HG03354 (cell line): ENCODE measurements around the gene ZNF564.
"Not testable (repeated sequence)": the region's sequence is repeated elsewhere in the genome, so short reads cannot be mapped to it uniquely, and the experiment has no call there.

Source experiments
- ATAC-seq: cut with Tn5 transposase; IDR thresholded peaks from one replicate; pipeline ENCODE4 v1.9.1; 2021; ENCODE audit warnings: mild to moderate bottlenecking; ENCODE audit not compliant: unreplicated experiment, poor library complexity, severe bottlenecking

The ZNF564 gene

DNA sequence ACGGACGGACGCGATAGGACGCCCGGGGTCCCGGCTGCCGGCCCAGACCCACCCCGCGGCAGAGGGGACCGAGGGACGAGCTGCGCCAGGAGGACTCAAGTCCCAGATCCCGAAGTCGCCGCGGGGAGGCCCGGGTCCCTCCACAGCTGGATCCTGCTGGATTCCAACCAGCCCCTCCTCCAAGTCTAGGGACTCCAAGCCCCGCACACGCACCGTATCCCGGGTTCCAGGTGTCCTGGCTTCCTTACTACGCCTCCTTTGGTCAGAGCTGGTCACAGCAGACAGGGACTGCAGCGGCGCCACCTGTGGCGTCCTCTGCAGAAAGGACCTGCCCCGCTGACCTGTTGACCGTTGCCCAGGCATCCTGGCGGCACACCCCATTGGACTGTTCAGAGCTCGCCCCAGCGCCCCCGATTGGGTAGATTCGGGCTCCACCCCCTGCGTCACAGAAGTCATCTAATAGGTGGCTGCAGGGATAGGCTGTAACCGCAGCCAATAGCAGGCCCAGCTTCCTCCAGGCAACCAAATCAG lies 37.7 kb downstream of the ZNF564 start:
- no peak for ATAC-seq

GRCh38 chr19:12497032-12497431 lies 54.2 kb downstream of the ZNF564 start:
- no peak for ATAC-seq

GRCh38 chr19:12496480-12496879 lies 54.8 kb downstream of the ZNF564 start:
- no peak for ATAC-seq

GRCh38 chr19:12495002-12495802 lies 56.1 kb downstream of the ZNF564 start:
- peak; percentile 96 for ATAC-seq

DNA sequence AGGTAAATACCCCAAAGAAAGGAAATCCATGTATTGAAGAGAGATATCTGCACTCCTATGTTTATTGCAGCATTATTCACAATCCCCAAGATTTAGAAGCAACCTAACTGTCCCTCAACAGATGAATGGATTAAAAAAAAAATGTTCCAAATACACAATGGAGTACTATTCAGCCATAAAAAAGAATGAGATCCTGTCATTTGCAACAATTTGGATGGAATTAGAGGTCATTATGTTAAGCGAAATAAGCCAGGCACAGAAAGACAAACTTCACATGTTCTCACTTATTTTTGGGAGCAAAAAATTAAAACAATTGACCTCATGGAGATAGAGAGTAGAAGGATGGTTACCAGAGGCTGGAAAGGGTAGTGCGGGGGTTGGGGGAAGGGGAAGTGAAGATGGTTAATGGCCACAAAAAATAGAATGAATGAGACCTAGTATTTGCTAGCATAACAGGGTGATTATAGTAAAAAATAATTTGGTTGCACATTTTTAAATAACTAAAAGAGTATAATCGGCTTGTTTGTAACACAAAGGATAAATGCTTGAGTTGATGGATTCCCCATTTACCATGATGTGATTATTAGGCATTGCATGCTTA lies 56.9 kb downstream of the ZNF564 start:
- no peak for ATAC-seq

DNA sequence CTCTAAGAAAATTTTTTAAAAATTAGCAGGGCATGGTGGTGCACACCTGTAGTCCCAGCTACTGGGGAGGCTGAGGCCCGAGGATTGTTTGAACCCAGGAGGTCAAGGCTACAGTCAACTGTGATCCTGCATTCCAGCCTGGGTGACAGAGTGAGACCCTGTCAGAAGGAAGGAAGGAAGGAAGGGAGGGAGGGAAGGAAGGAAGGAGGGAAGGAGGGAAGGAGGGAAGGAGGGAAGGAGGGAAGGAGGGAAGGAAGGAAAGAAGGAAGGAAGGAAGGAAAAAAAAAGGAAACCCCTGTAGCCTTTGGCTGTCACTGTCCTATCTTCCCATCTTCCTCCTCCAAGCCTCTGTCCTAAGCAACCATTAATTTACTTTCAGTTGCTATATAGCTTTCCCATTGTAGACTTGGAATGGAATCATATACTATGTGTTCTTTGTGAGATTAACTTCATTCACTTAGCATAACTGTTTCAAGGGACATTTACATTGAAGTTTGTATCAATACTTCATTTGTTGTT lies 65.0 kb downstream of the ZNF564 start:
- not testable (repeated sequence) for ATAC-seq

DNA sequence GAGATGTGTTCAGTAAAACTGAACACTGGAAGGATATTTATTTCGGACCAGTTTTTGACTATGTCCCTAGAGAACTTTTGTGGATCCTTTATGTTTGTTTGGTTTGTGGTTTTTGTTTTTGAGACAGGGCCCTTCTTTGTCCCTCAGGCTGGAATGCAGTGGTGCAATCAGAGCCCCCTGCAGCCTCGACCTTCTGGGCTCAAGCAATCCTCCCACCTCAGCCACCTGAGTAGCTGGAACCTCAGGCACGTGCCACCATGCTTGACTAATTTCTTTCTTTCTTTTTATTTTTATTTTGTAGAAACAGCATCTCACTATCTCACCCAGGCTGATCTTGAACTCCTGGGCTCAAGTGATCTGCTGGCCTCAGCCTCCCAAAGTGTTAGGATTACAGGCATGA lies 65.7 kb downstream of the ZNF564 start:
- no peak for ATAC-seq

GRCh38 chr19:12485052-12485416 lies 66.2 kb downstream of the ZNF564 start:
- ATAC-seq, result peak; percentile 4

- peak; percentile 96 for ATAC-seq
Measured at GRCh38 chr19:12484371-12485051, 66.8 kb downstream of the ZNF564 start, which contains the start of gene ZNF709. Gene ZNF709, minus strand, starts transcription at chr19:12484816. Its CDS starts 159 bp downstream, at chr19:12484657.

DNA sequence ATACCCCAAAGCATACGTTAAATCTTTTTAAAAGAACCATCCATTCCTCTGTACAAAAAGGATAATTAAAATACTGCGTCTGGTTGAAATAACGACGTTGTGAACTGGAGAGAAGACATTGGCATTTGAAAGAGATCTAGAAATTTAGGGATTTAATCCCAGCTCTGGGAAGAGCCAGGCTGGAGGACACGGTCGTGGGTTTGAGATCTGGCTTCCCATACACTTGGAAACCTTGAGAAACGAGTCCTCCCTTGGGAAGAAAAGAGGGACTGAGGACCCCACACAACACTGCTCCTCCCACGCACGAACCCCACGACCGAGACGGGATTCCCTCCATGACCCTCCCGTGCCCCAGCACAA lies 67.3 kb downstream of the ZNF564 start:
- ATAC-seq, result no peak

DNA sequence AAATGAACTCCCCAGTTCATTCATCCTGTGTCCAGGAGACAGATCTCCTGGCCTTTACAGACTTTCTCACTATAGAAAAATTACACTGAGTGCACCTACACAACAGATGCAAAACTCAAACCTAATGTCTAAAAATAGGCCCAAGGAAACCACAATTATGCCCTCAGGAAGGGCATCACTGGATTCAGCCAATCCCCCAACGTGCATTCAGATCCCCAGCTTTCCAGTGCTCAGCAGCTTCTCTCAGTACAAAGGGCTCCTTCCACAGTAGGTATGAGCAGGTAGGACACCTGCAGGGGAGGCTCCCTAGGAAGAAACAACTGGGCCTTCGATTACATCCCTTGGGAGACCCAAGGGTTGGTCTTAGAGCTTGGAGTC lies 68.8 kb downstream of the ZNF564 start:
- no peak for ATAC-seq

GRCh38 chr19:12481781-12482508 lies 69.3 kb downstream of the ZNF564 start:
- ATAC-seq, result no peak

DNA sequence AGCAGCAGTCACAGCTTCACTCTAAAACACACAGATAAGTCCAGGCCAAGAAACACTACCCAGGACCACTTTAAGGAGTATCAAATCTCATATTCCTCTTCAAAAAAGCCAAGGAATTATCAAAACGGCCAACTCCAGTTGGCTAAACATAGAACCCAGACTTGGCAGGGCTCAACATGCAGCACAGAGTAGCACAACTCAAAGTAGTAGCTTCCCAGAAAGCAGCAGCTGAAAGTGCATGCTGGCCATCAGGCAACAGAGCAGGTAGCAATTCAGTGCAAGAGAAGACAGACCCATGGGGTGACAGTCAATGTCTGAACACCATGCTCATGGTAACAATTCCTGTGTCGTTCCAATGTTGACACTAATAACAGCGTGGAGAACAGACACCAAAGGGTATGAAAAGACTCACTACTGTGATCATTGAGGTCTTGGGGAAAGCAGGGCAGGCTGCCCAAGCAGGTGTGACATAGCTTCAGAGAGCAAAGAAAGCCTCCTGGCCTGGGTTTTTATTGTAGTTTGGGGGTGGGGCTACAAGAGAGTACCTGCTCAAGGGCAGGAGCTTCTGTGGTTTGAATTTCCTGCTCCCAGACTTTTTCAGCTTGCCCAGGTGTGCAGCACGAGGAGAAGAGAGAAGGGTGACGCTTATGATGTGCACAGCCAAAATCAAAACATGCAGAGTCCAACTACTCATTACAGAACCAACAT lies 72.9 kb downstream of the ZNF564 start:
- ATAC-seq, result no peak
